MG63 (cell line): ENCODE data around the gene MINK1. TPM values are rescaled to one million over a fixed set of nuclear protein-coding genes. Genes with fewer than 3 reads are reported as not detected.
A peak's percentile ranks its signal among the peaks of the same experiment; 100 is the strongest.

Experiments
- DNase-seq: peaks from one replicate; pipeline ENCODE4 v3.0.0-alpha.2; 2020
- H3K27me3 ChIP-seq: fragments of 250-450 bp; sonication (Bioruptor Pico); 2 replicates; pipeline ENCODE4 v1.5.1; 2020; ENCODE audit warnings: mild to moderate bottlenecking, moderate library complexity
- H3K36me3 ChIP-seq: fragments of 250-450 bp; sonication (Bioruptor Pico); 2 replicates; pipeline ENCODE4 v1.5.1; 2020; ENCODE audit warnings: mild to moderate bottlenecking, moderate library complexity
- H3K4me3 ChIP-seq: fragments of 250-450 bp; sonication (Bioruptor Pico); 2 replicates; pipeline ENCODE4 v1.5.1; 2020; ENCODE audit warnings: mild to moderate bottlenecking, moderate library complexity
- H3K9me3 ChIP-seq: fragments of 250-450 bp; sonication (Bioruptor Pico); 2 replicates; pipeline ENCODE4 v1.5.1; 2020; ENCODE audit warnings: mild to moderate bottlenecking, moderate library complexity
- total RNA-seq: library from RNA; depleted of rRNA; stranded (reverse); fragments of >200 nt; shearing (Covaris generic); gene quantifications from 2 replicates; pipeline ENCODE4 v1.2.3, GENCODE V29; 2014; ENCODE audit warnings: low replicate concordance

Gene MINK1
- total RNA-seq, 1 experiment from 2014 or later: 19.1 TPM

GRCh38 chr17:4837471-4838308 is 4.5 kb downstream of the MINK1 start:
- Histone ChIP-seq H3K9me3 (no peaks in the 10 kb centered on the region), H3K4me3 (no peak overlapping the region)
- no peak for DNase-seq

GRCh38 chr17:4838309-4838785 is 5.2 kb downstream of the MINK1 start:
- Histone ChIP-seq H3K36me3 (no peaks in the 10 kb centered on the region), H3K27me3 (no peaks in the 10 kb centered on the region), H3K9me3 (no peaks in the 10 kb centered on the region), H3K4me3 (no peak overlapping the region)
- DNase-seq: no peak

More at GRCh38 chr17:4837471-4838308, 4.5 kb downstream of the MINK1 start:
- no peaks in the 10 kb centered on the region for H3K27me3 ChIP-seq
- no peaks in the 10 kb centered on the region for H3K36me3 ChIP-seq

GRCh38 chr17:4839221-4839620 is 6.1 kb downstream of the MINK1 start:
- Histone ChIP-seq H3K27me3 (no peaks in the 10 kb centered on the region), H3K4me3 (no peak overlapping the region), H3K36me3 (no peaks in the 10 kb centered on the region), H3K9me3 (no peaks in the 10 kb centered on the region)
- DNase-seq: no peak

- Histone ChIP-seq H3K36me3 (no peaks in the 10 kb centered on the region), H3K4me3 (no peak overlapping the region), H3K9me3 (no peaks in the 10 kb centered on the region), H3K27me3 (no peaks in the 10 kb centered on the region)
- peak; percentile 17 for DNase-seq
Measured at GRCh38 chr17:4839965-4840892, 7.1 kb downstream of the MINK1 start.

GRCh38 chr17:4840893-4841242 is 7.7 kb downstream of the MINK1 start:
- H3K27me3 ChIP-seq: no peaks in the 10 kb centered on the region
- no peak overlapping the region for H3K4me3 ChIP-seq
- no peaks in the 10 kb centered on the region for H3K36me3 ChIP-seq
- no peak for DNase-seq
- H3K9me3 ChIP-seq: no peaks in the 10 kb centered on the region

- H3K27me3 ChIP-seq: no peaks in the 10 kb centered on the region
- no peak for DNase-seq
Measured at GRCh38 chr17:4842376-4842775, 9.2 kb downstream of the MINK1 start.

GRCh38 chr17:4843321-4844000 is 10.3 kb downstream of the MINK1 start:
- DNase-seq: no peak
- H3K4me3 ChIP-seq: no peak overlapping the region
- H3K9me3 ChIP-seq: no peaks in the 10 kb centered on the region
- no peaks in the 10 kb centered on the region for H3K27me3 ChIP-seq
- no peaks in the 10 kb centered on the region for H3K36me3 ChIP-seq

More at GRCh38 chr17:4842376-4842775, 9.2 kb downstream of the MINK1 start:
- Histone ChIP-seq H3K4me3 (no peak overlapping the region), H3K9me3 (no peaks in the 10 kb centered on the region), H3K36me3 (no peaks in the 10 kb centered on the region)

GRCh38 chr17:4845118-4845517 is 12.0 kb downstream of the MINK1 start:
- no peak overlapping the region for H3K4me3 ChIP-seq

GRCh38 chr17:4846635-4847390 is 13.7 kb downstream of the MINK1 start:
- H3K36me3 ChIP-seq: no peaks in the 10 kb centered on the region
- no peak for DNase-seq
- no peaks in the 10 kb centered on the region for H3K27me3 ChIP-seq
- no peak overlapping the region for H3K4me3 ChIP-seq
- no peaks in the 10 kb centered on the region for H3K9me3 ChIP-seq

More at GRCh38 chr17:4845118-4845517, 12.0 kb downstream of the MINK1 start:
- DNase-seq: no peak
- Histone ChIP-seq H3K9me3 (no peaks in the 10 kb centered on the region), H3K27me3 (no peaks in the 10 kb centered on the region), H3K36me3 (no peaks in the 10 kb centered on the region)

- H3K9me3 ChIP-seq: no peaks in the 10 kb centered on the region
- DNase-seq: no peak
- H3K4me3 ChIP-seq: no peak overlapping the region
Measured at GRCh38 chr17:4849011-4849536, 15.9 kb downstream of the MINK1 start.

GRCh38 chr17:4850246-4850645 is 17.1 kb downstream of the MINK1 start:
- no peak for DNase-seq
- no peak overlapping the region for H3K4me3 ChIP-seq
- no peaks in the 10 kb centered on the region for H3K36me3 ChIP-seq
- no peaks in the 10 kb centered on the region for H3K9me3 ChIP-seq
- no peaks in the 10 kb centered on the region for H3K27me3 ChIP-seq

More at GRCh38 chr17:4849011-4849536, 15.9 kb downstream of the MINK1 start:
- no peaks in the 10 kb centered on the region for H3K27me3 ChIP-seq
- no peaks in the 10 kb centered on the region for H3K36me3 ChIP-seq

- Histone ChIP-seq H3K27me3 (no peaks in the 10 kb centered on the region), H3K4me3 (no peak overlapping the region), H3K9me3 (no peaks in the 10 kb centered on the region), H3K36me3 (no peaks in the 10 kb centered on the region)
- no peak for DNase-seq
Measured at GRCh38 chr17:4851084-4851483, 17.9 kb downstream of the MINK1 start.

- peak; percentile 11 for DNase-seq
- no peaks in the 10 kb centered on the region for H3K9me3 ChIP-seq
- H3K36me3 ChIP-seq: no peaks in the 10 kb centered on the region
- H3K4me3 ChIP-seq: no peak overlapping the region
- no peaks in the 10 kb centered on the region for H3K27me3 ChIP-seq
Measured at GRCh38 chr17:4852567-4853207, 19.5 kb downstream of the MINK1 start.

GRCh38 chr17:4853208-4853671 is 20.1 kb downstream of the MINK1 start:
- Histone ChIP-seq H3K9me3 (no peaks in the 10 kb centered on the region), H3K27me3 (no peaks in the 10 kb centered on the region), H3K4me3 (no peak overlapping the region), H3K36me3 (no peaks in the 10 kb centered on the region)
- no peak for DNase-seq

GRCh38 chr17:4854111-4854681 is 21.1 kb downstream of the MINK1 start:
- Histone ChIP-seq H3K36me3 (peaks cover 1% of the 10 kb centered on the region; the same call in 1 of the 2 replicates), H3K4me3 (no peak overlapping the region), H3K9me3 (no peaks in the 10 kb centered on the region), H3K27me3 (no peaks in the 10 kb centered on the region)
- no peak for DNase-seq
